ENCODE results near the gene ACCSL.

The ACCSL gene

GRCh38 chr11:44083906-44084305 is 36.1 kb downstream of the ACCSL start:
- Histone ChIP-seq H3K36me3 (ENCODE audit: low read depth) (no peaks in the 10 kb centered on the region), H3K9me3 (ENCODE audit: severe bottlenecking) (no peaks in the 10 kb centered on the region), H3K4me3 (ENCODE audit: severe bottlenecking) (no peak overlapping the region), H3K27me3 (ENCODE audit: insufficient read depth, poor library complexity, severe bottlenecking) (no peaks in the 10 kb centered on the region), H3K4me1 (ENCODE audit: insufficient read depth, poor library complexity, severe bottlenecking) (no peaks in the 10 kb centered on the region), H3K27ac (ENCODE audit: poor library complexity, severe bottlenecking) (no peak overlapping the region)
- DNase-seq (ENCODE audit: low spot score), result no peak
- no peak for ATAC-seq (ENCODE audit: low read depth)
- no peak for TF ChIP-seq CTCF (IDR thresholded peaks at IDR 0.05; ENCODE audit: poor library complexity, severe bottlenecking)

GRCh38 chr11:44085330-44085729 is 37.5 kb downstream of the ACCSL start:
- Histone ChIP-seq H3K27me3 (ENCODE audit: insufficient read depth, poor library complexity, severe bottlenecking) (no peaks in the 10 kb centered on the region), H3K27ac (ENCODE audit: poor library complexity, severe bottlenecking) (no peak overlapping the region), H3K4me3 (ENCODE audit: severe bottlenecking) (no peak overlapping the region), H3K36me3 (ENCODE audit: low read depth) (no peaks in the 10 kb centered on the region), H3K4me1 (ENCODE audit: insufficient read depth, poor library complexity, severe bottlenecking) (no peaks in the 10 kb centered on the region), H3K9me3 (ENCODE audit: severe bottlenecking) (no peaks in the 10 kb centered on the region)
- TF ChIP-seq CTCF (IDR thresholded peaks at IDR 0.05; ENCODE audit: poor library complexity, severe bottlenecking), result no peak
- ATAC-seq (ENCODE audit: low read depth) (no peak), DNase-seq (ENCODE audit: low spot score) (no peak)

- H3K4me1 ChIP-seq (ENCODE audit: insufficient read depth, poor library complexity, severe bottlenecking), result no peaks in the 10 kb centered on the region
- H3K36me3 ChIP-seq (ENCODE audit: low read depth), result no peaks in the 10 kb centered on the region
- DNase-seq (ENCODE audit: low spot score) (no peak), ATAC-seq (ENCODE audit: low read depth) (no peak)
- no peak for TF ChIP-seq CTCF (IDR thresholded peaks at IDR 0.05; ENCODE audit: poor library complexity, severe bottlenecking)
- H3K9me3 ChIP-seq (ENCODE audit: severe bottlenecking), result no peaks in the 10 kb centered on the region
- no peak overlapping the region for H3K4me3 ChIP-seq (ENCODE audit: severe bottlenecking)
- no peaks in the 10 kb centered on the region for H3K27me3 ChIP-seq (ENCODE audit: insufficient read depth, poor library complexity, severe bottlenecking)
- H3K27ac ChIP-seq (ENCODE audit: poor library complexity, severe bottlenecking), result no peak overlapping the region
Measured at GRCh38 chr11:44088377-44088776, 40.6 kb downstream of the ACCSL start.

GRCh38 chr11:44088871-44089270 is 41.1 kb downstream of the ACCSL start:
- no peak for ATAC-seq (ENCODE audit: low read depth)
- Histone ChIP-seq H3K27me3 (ENCODE audit: insufficient read depth, poor library complexity, severe bottlenecking) (no peaks in the 10 kb centered on the region), H3K4me3 (ENCODE audit: severe bottlenecking) (no peak overlapping the region), H3K36me3 (ENCODE audit: low read depth) (no peaks in the 10 kb centered on the region), H3K9me3 (ENCODE audit: severe bottlenecking) (no peaks in the 10 kb centered on the region), H3K4me1 (ENCODE audit: insufficient read depth, poor library complexity, severe bottlenecking) (no peaks in the 10 kb centered on the region), H3K27ac (ENCODE audit: poor library complexity, severe bottlenecking) (no peak overlapping the region)
- TF ChIP-seq CTCF (IDR thresholded peaks at IDR 0.05; ENCODE audit: poor library complexity, severe bottlenecking), result no peak
- no peak for DNase-seq (ENCODE audit: low spot score)

- no peak overlapping the region for H3K27ac ChIP-seq (ENCODE audit: poor library complexity, severe bottlenecking)
- DNase-seq (ENCODE audit: low spot score), result no peak
- TF ChIP-seq CTCF (IDR thresholded peaks at IDR 0.05; ENCODE audit: poor library complexity, severe bottlenecking), result no peak
- no peak overlapping the region for H3K4me3 ChIP-seq (ENCODE audit: severe bottlenecking)
- no peaks in the 10 kb centered on the region for H3K9me3 ChIP-seq (ENCODE audit: severe bottlenecking)
- no peak for ATAC-seq (ENCODE audit: low read depth)
- no peaks in the 10 kb centered on the region for H3K27me3 ChIP-seq (ENCODE audit: insufficient read depth, poor library complexity, severe bottlenecking)
- no peaks in the 10 kb centered on the region for H3K36me3 ChIP-seq (ENCODE audit: low read depth)
- no peaks in the 10 kb centered on the region for H3K4me1 ChIP-seq (ENCODE audit: insufficient read depth, poor library complexity, severe bottlenecking)
Measured at GRCh38 chr11:44090539-44090938, 42.8 kb downstream of the ACCSL start.

Measured in RWPE2 (cell line).